ENCODE measurements around the gene XRCC4.
"Not testable (repeated sequence)": the region's sequence is repeated elsewhere in the genome, so short reads cannot be mapped to it uniquely, and the experiment has no call there.

XRCC4 gene

DNA sequence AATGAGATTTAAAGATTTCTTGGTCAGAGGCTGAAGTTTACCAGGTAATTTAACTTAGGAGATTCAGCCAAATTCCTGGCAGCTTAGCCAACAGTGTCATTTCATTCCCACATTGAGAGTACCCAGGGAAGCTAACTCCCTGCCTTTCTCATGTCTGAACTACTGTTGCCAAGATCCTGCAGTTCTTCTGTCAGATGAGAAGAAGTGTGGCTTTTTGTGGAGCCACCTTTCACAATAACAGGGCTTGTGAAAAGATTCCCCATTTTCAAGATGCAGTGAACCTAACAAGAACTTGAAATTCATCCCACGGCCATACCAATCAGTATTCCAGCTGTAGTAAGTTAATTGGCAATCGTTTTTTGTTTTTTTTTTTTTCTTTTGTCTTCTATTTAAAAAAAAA, 176.4 kb downstream of the XRCC4 start:
- in situ Hi-C loops (cut with MboI; ENCODE audit: low sequenced_read_pairs), result no loop called here

GRCh38 chr5:83255268-83255667, 177.9 kb downstream of the XRCC4 start:
- in situ Hi-C loops (cut with MboI; ENCODE audit: low sequenced_read_pairs), result no loop called here

GRCh38 chr5:83256091-83256780, 178.9 kb downstream of the XRCC4 start:
- in situ Hi-C loops (cut with MboI; ENCODE audit: low sequenced_read_pairs), result no loop called here

GRCh38 chr5:83257684-83258083, 180.3 kb downstream of the XRCC4 start:
- in situ Hi-C loops (cut with MboI; ENCODE audit: low sequenced_read_pairs), result not testable (repeated sequence)

DNA sequence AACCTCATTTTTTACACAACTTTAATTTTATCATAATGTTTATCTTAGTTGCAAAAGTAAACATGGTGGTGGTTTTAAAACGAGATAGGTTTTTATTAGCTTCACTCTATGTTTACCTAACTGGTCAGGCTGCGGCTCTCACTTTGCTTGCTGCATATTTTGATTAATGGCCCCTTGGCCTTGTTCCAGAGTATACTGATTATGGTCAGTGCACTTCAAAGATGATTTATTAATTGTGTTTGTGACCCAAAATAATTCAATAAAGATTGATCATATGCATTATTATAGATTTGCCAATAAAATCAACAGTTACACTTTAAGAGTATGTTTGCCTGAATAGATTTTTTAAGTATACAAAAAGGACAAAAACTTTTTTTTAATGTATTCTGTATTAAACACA, 188.0 kb downstream of the XRCC4 start:
- in situ Hi-C loops (cut with MboI; ENCODE audit: low sequenced_read_pairs), result no loop called here

- in situ Hi-C loops (cut with MboI; ENCODE audit: low sequenced_read_pairs), result no loop called here
Measured at GRCh38 chr5:83270311-83270710, 193.0 kb downstream of the XRCC4 start.

DNA sequence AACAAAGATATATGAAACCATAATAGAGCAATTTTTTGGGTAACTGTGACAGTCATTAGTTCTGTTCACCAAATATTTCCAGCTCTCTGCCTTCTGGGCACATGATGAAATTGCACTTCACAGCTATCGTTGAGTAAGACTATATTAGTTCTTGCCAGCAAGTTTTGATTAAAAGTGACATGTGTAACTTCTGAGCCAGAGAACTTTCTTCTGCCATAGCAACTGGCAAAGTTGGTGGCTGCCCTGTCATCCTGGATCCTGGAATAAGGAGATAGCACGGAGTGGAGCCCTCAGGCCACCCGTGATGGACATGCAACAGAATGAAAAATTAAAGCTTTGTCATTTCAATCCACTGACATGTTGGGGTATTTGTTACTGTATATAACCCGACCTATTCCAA, 199.8 kb downstream of the XRCC4 start:
- in situ Hi-C loops (cut with MboI; ENCODE audit: low sequenced_read_pairs), result no loop called here

DNA sequence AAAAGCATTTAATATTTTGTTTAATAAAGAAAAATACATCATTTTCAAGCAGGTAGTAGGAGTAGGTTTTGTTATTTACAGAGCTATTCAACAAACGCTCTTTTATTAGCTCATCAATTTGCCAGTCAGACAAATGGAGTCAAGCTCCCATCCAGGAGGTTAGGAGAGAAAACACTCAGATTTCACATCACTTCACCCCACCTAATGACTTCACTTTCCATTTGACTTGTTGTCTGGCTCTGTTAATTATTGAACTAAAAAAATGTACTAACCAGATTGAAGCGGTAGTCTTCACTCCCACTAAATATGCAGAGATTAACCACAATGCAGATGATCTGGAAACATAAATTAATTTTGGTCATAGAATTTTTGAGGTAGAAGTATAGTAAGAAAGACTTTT, 200.6 kb downstream of the XRCC4 start:
- in situ Hi-C loops (cut with MboI; ENCODE audit: low sequenced_read_pairs), result no loop called here

DNA sequence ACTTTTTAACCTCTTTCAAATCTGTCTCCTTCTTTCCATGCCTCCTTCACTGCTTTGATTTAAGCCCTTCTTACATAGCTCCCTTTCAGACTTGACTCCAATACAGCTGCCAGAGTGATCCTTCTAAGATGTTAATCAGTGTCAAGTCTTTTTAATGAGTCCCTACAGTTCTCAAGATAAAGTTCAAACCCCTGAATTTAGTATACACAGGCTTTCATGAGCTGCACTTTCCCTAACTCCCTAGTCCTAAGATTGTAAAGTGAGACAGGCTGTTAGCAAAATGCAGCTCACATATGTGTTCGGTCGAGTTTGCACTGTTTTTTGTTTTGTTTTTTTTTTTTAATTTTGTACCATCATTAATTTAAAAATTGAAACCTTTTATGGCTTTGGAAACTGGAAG, 203.8 kb downstream of the XRCC4 start:
- in situ Hi-C loops (cut with MboI; ENCODE audit: low sequenced_read_pairs), result no loop called here

DNA sequence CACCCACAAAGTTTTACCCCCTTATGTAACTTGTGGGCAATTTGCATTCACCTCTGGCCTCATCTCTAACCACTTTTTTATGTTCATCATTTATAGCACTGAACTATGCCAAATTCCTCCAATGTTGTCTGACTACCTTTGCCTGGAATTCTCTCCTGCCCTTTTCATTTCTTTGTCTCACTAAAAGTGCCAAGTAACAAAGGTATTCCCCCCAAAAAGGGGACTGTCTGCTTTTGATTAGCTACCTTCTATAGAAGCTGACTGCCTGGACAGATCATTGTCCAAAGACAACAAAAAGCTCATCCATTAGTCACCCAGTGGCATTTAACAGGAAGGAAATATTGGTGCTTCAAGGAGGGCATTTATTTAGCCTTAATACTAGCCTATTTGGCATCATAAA, 204.3 kb downstream of the XRCC4 start:
- in situ Hi-C loops (cut with MboI; ENCODE audit: low sequenced_read_pairs), result no loop called here

DNA sequence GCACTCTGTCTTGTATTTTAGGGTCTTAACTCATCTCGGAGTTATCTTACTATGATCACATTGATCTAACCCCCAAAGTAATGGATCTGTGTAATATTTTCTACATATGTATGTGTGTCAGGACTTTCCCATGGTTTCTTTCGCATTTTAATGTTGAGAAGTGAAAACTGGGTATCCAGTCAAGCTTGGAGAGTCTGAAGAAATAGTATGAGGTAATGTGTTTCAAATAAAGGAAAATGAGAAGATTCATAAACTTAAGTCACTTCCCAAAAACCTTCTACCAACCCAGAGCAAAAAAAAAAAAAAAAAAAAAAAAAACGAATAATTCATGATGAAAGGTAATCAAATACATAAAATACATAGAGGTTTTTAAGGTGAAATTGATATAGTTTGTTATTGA, 206.4 kb downstream of the XRCC4 start:
- in situ Hi-C loops (cut with MboI; ENCODE audit: low sequenced_read_pairs), result no loop called here

DNA sequence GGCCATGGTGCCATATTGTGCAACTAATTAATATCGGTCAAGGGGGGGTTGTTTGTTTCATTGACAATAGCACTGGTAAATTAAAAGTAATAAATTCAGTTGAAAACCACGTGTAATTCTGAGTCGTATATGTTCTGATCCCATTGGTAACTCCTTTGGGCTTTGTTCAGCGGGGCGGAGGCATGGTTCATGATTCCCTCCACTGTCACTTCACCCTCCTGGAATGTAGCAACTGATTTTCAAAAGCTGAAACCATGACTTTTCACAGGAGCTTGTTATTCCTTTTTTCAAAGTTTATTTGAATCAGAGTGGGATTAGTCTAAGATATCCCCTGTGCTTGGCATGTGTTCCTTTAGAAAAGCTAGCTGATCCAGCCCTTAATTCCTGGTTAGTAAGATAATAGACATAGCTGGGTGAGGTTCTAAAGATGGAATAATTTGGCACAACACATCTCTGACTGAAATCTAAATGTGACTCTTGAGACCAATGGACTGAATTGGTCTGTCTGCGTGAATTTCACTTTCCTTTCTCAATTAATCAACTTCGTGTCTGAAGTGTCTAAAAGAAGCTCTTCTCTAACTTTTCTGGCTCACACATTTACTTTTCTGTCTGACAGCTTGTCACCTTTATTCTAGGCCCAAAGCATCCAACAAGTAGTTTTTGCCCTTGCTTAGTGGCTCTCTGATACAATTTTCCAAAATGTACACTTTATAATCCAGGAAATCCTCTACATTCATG, 208.5 kb downstream of the XRCC4 start:
- in situ Hi-C loops (cut with MboI; ENCODE audit: low sequenced_read_pairs), result no loop called here

- in situ Hi-C loops (cut with MboI; ENCODE audit: low sequenced_read_pairs), result no loop called here
Measured at GRCh38 chr5:83294246-83294645, 216.9 kb downstream of the XRCC4 start.

- in situ Hi-C loops (cut with MboI; ENCODE audit: low sequenced_read_pairs), result no loop called here
Measured at GRCh38 chr5:83299353-83299752, 222.0 kb downstream of the XRCC4 start.

DNA sequence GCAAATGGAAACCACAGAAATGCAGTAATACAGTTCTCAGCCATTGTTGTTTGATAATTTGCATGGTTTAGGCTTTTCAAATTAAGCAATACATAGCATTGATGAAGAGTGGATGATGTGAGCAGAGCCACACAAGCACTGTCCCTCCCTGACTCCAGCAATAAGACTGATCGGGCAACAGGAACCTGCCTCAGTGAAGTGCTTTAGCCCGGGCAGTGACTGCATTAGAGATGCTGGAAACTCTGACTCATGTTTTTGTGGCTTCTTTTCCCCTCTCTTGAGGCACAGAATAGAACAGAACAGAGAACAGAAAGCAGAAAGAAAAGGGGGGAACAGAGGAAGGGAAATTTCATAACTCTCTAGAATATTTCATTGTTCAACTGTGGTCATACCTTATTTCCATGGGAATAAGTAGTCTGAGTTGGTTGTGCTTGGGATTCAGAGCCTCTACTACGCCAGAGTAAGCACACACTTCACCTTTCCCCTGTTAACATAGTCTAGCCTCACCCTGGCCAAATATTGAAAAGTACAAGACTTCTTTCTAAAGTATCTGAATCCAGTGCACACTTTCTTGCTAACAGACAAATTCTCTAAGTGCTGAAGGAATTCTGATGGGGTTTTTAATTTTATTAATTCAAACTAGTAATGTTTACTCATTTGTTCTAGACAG, 229.4 kb downstream of the XRCC4 start:
- in situ Hi-C loops (cut with MboI; ENCODE audit: low sequenced_read_pairs), result no loop called here

DNA sequence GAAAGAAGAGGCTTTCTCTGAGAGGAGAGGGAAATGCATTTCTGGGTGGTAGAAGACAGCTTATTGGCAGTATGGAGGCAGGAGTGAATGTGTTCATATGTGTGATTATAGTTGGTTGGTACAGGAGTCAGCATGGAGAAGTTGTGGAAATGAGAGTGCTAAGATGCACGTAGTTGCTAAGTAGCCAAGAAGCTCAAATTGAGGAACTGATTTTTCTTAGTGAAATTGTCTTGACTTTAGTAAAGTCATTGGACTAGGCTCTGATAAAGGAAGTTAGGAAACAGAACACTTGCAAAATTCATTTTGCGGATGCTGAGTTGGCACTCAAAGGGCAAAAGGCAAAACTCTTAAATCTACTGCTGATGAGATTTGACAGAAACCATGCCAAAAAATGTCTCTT, 235.3 kb downstream of the XRCC4 start:
- in situ Hi-C loops (cut with MboI; ENCODE audit: low sequenced_read_pairs), result no loop called here

DNA sequence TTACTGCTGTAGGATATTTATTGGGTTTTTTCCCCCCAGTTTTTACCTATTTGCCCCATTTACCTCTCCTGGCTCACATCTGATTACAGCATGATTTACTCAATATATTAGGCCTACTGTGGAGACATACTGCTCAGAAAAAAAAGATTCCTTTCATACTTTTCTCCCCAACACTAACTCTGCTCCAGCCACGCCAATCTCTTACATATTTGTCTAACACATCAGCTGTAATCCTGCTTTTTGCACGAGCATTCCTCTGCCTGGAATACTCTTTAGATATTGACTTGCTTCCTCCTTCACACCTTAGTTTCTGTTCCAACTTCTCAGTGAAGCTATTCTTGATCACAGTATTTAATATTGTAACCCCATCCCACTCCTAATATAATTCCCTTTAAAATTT, 236.1 kb downstream of the XRCC4 start:
- in situ Hi-C loops (cut with MboI; ENCODE audit: low sequenced_read_pairs), result no loop called here

- in situ Hi-C loops (cut with MboI; ENCODE audit: low sequenced_read_pairs), result no loop called here
Measured at GRCh38 chr5:83321483-83322055, 244.2 kb downstream of the XRCC4 start.

GRCh38 chr5:83322273-83322924, 245.1 kb downstream of the XRCC4 start:
- in situ Hi-C loops (cut with MboI; ENCODE audit: low sequenced_read_pairs), result no loop called here

- in situ Hi-C loops (cut with MboI; ENCODE audit: low sequenced_read_pairs), result no loop called here
Measured at GRCh38 chr5:83323557-83324180, 246.3 kb downstream of the XRCC4 start.

DNA sequence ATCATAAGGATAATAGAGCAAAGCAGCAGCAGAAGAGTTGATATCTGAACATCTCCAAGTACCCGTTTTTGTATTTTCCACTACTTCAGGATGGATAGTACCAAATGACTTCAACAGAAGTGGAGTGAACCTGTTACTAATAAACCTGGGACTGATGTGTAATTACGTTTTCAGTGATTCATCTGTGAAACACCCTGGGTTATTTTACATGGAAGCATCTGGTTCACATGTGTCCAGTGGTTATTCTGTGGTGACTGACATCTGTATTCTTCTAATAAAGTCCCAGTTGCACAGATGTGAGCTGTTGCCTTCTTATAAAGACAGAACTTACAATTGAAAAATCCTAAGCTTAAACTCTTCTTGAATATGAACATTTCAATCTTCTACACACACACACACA, 254.5 kb downstream of the XRCC4 start:
- in situ Hi-C loops (cut with MboI; ENCODE audit: low sequenced_read_pairs), result no loop called here
